ENCODE results near the gene LRAT.

Gene LRAT

GRCh38 chr4:154779362-154779947 is 35.7 kb downstream of the LRAT start:
- no peak for DNase-seq

GRCh38 chr4:154781126-154781982 is 37.6 kb downstream of the LRAT start, which contains the start of gene RBM46:
TSS of gene RBM46 (plus strand) at chr4:154781272. CDS start at chr4:154796753, 15,481 bp downstream.
- no peak for DNase-seq

GRCh38 chr4:154781983-154782293 is 38.1 kb downstream of the LRAT start:
- no peak for DNase-seq
